DND-41 (cell line): ENCODE data around the gene PIEZO2.

Experiments
- EZH2 ChIP-seq: IDR thresholded peaks from 3 replicates; pipeline ENCODE4 v1.6.1; 2012; ENCODE audit warnings: borderline replicate concordance, low read depth, mild to moderate bottlenecking, moderate library complexity, low read length, inconsistent platforms; ENCODE audit not compliant: severe bottlenecking
- TF ChIP-seq, protein P1 (sequence below): IDR thresholded peaks from 2 replicates; pipeline ENCODE4 v1.5.1; 2012; ENCODE audit warnings: borderline replicate concordance, low read length, moderate library complexity, mild to moderate bottlenecking; ENCODE audit not compliant: poor library complexity, severe bottlenecking; ENCODE audit errors: extremely low read depth

- TF ChIP-seq, protein P1, sequence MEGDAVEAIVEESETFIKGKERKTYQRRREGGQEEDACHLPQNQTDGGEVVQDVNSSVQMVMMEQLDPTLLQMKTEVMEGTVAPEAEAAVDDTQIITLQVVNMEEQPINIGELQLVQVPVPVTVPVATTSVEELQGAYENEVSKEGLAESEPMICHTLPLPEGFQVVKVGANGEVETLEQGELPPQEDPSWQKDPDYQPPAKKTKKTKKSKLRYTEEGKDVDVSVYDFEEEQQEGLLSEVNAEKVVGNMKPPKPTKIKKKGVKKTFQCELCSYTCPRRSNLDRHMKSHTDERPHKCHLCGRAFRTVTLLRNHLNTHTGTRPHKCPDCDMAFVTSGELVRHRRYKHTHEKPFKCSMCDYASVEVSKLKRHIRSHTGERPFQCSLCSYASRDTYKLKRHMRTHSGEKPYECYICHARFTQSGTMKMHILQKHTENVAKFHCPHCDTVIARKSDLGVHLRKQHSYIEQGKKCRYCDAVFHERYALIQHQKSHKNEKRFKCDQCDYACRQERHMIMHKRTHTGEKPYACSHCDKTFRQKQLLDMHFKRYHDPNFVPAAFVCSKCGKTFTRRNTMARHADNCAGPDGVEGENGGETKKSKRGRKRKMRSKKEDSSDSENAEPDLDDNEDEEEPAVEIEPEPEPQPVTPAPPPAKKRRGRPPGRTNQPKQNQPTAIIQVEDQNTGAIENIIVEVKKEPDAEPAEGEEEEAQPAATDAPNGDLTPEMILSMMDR = no peak
- TF ChIP-seq EZH2 = no peak
Observed at GRCh38 chr18:11106894-11107293, 42.5 kb downstream of the PIEZO2 start.
